OCI-LY1 (cell line): ENCODE measurements around the gene LCN12.

Experiments
- H2AFZ ChIP-seq: fragments of 200-600 bp; sonication (generic), shearing (Covaris generic); 2 replicates; pipeline ENCODE4 v1.6.0; 2014; ENCODE audit warnings: antibody characterized with exemption, mild to moderate bottlenecking, low read length
- H3F3A ChIP-seq: fragments of 200-600 bp; sonication (generic), shearing (Covaris generic); 2 replicates; pipeline ENCODE4 v1.6.0; 2014; ENCODE audit warnings: mild to moderate bottlenecking, antibody characterized with exemption, low read length, moderate library complexity; ENCODE audit not compliant: insufficient read depth
- H3K27ac ChIP-seq: fragments of 200-600 bp; sonication (generic); 2 replicates; pipeline ENCODE4 v1.5.1; 2014; ENCODE audit warnings: low read length, mixed run types, mild to moderate bottlenecking, low read depth; ENCODE audit not compliant: poor library complexity, severe bottlenecking
- H3K27me3 ChIP-seq: fragments of 200-600 bp; sonication (generic); 2 replicates; pipeline ENCODE4 v1.6.0; 2014; ENCODE audit warnings: antibody characterized with exemption, mild to moderate bottlenecking, low read length, moderate library complexity; ENCODE audit not compliant: insufficient read depth
- H3K36me3 ChIP-seq: fragments of 200-600 bp; sonication (generic); 2 replicates; pipeline ENCODE4 v1.6.1; 2014; ENCODE audit warnings: mild to moderate bottlenecking, antibody characterized with exemption, low read length, moderate library complexity, mixed read lengths; ENCODE audit not compliant: insufficient read depth
- H3K4me1 ChIP-seq: fragments of 200-600 bp; sonication (generic); 2 replicates; pipeline ENCODE4 v1.5.1; 2014; ENCODE audit warnings: mild to moderate bottlenecking, low read length, moderate library complexity; ENCODE audit not compliant: insufficient read depth, severe bottlenecking
- H3K4me2 ChIP-seq: fragments of 200-600 bp; sonication (generic), shearing (Covaris generic); 2 replicates; pipeline ENCODE4 v1.6.1; 2014; ENCODE audit warnings: low read length
- H3K4me3 ChIP-seq: fragments of 200-600 bp; sonication (generic); 2 replicates; pipeline ENCODE4 v1.5.1; 2014; ENCODE audit warnings: low read length, low read depth, mild to moderate bottlenecking, mixed read lengths; ENCODE audit not compliant: poor library complexity, severe bottlenecking
- H3K79me2 ChIP-seq: fragments of 200-600 bp; shearing (Covaris generic); 2 replicates; pipeline ENCODE4 v1.6.1; 2016; ENCODE audit warnings: mixed run types, low read length, mixed read lengths; ENCODE audit not compliant: insufficient read depth
- H3K9ac ChIP-seq: fragments of 200-600 bp; sonication (generic), shearing (Covaris generic); 2 replicates; pipeline ENCODE4 v1.6.1; 2014; ENCODE audit warnings: mild to moderate bottlenecking, low read length, mixed read lengths
- H3K9me2 ChIP-seq: fragments of 200-600 bp; sonication (generic), shearing (Covaris generic); 2 replicates; pipeline ENCODE4 v1.6.1; 2014; ENCODE audit warnings: low read depth, mild to moderate bottlenecking, low read length, mixed read lengths
- H3K9me3 ChIP-seq: fragments of 200-600 bp; shearing (Covaris generic); 2 replicates; pipeline ENCODE4 v1.6.1; 2014; ENCODE audit warnings: low read length, mixed read lengths
- H4K20me1 ChIP-seq: fragments of 200-600 bp; sonication (generic), shearing (Covaris generic); 2 replicates; pipeline ENCODE4 v1.6.0; 2016; ENCODE audit warnings: mild to moderate bottlenecking, low read length; ENCODE audit not compliant: insufficient read depth
- EZH2 ChIP-seq: fragments of 200-600 bp; sonication (generic), shearing (Covaris generic); IDR thresholded peaks from 2 replicates; pipeline ENCODE4 v1.8.0; 2017; ENCODE audit warnings: borderline replicate concordance, mixed run types, mild to moderate bottlenecking, antibody characterized with exemption, low read length, moderate library complexity, mixed read lengths
- TF ChIP-seq, protein P1 (sequence below): fragments of 200-600 bp; sonication (generic), shearing (Covaris generic); IDR thresholded peaks from 2 replicates; pipeline ENCODE4 v1.5.1; 2017; ENCODE audit warnings: mild to moderate bottlenecking, antibody characterized with exemption, low read length, moderate library complexity, mixed read lengths

The LCN12 gene

DNA sequence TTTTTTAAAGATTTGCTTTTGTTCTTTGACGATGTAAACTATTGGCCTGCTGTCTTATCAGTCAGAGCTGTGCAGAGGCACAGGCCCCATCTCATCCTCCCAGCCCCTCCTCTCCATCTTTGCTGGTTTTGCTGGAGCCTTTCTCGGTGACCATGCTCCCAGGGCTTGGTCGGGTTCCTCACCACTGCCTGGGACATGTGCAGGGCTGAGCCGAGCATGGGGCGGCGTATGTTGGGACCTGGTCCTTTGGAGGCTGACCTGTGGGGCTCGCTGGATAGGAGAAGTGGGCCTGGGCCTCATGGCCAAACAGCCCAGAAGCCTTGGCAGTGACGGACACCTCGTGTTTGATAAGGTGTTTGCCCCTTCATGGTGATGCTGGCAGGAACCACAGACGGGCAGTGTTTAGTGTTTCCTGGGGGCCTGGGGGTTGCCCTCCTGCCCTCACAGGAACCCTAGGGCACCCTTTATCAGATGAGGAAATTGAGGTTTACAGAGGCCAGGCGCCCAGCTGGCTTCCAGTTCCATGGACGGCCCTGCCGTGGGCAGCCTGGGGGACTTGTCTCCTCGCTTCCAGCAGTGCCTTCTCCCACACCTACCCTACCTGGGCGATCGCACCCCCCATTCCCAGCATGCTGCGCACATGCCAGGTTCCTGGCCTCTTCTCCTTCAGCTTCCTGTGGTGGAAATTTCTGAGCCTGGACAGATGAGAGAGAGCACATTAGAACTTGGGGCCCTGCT lies 38.2 kb upstream of the LCN12 start:
- no peak overlapping the region for H3K9ac ChIP-seq
- H2AFZ ChIP-seq, result no peak overlapping the region
- peaks cover 62% of the 10 kb centered on the region for H3K36me3 ChIP-seq
- no peaks in the 10 kb centered on the region for H3K79me2 ChIP-seq
- no peak overlapping the region for H3K4me3 ChIP-seq
- no peaks in the 10 kb centered on the region for H3K9me2 ChIP-seq
- no peaks in the 10 kb centered on the region for H3F3A ChIP-seq
- no peaks in the 10 kb centered on the region for H3K27me3 ChIP-seq
- no peak overlapping the region for H3K4me2 ChIP-seq
- H3K9me3 ChIP-seq, result no peaks in the 10 kb centered on the region
- TF ChIP-seq, protein P1, sequence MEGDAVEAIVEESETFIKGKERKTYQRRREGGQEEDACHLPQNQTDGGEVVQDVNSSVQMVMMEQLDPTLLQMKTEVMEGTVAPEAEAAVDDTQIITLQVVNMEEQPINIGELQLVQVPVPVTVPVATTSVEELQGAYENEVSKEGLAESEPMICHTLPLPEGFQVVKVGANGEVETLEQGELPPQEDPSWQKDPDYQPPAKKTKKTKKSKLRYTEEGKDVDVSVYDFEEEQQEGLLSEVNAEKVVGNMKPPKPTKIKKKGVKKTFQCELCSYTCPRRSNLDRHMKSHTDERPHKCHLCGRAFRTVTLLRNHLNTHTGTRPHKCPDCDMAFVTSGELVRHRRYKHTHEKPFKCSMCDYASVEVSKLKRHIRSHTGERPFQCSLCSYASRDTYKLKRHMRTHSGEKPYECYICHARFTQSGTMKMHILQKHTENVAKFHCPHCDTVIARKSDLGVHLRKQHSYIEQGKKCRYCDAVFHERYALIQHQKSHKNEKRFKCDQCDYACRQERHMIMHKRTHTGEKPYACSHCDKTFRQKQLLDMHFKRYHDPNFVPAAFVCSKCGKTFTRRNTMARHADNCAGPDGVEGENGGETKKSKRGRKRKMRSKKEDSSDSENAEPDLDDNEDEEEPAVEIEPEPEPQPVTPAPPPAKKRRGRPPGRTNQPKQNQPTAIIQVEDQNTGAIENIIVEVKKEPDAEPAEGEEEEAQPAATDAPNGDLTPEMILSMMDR, result no peak
- TF ChIP-seq EZH2, result no peak
- no peaks in the 10 kb centered on the region for H4K20me1 ChIP-seq
- H3K4me1 ChIP-seq, result no peaks in the 10 kb centered on the region
- no peak overlapping the region for H3K27ac ChIP-seq

DNA sequence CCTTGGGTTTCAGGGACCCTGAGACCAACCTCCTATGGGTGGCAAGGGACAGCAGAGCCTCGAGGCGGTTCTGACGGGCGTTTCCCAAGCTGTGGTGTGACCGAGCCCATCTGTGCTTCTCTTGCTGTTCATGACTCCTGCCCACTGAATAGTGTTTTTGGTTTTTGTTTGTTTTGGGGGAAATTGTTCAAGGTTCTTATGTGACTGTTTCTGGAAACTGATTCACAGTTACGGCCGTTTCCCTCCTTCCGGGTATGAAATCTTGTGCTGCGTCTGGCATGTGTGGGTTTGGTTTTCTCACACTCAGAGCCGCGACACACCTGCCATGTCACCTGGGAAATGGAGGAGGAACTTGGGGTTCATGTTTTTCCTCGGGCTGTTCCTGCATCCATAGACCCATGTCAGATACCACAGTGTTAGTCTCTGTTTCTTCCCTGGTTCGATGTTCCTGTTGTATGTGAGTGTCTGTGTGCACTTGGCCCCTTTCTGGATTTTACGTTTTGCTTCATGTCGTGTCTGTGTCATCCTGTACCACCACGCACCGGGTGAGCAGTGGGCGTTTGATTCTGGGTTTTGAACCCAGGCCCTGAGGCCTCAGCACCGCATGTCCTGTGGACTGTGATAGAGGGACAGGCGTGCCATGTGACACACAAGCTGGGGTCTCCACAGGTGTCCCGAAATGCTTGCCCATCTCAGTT lies 36.3 kb upstream of the LCN12 start:
- H3K9ac ChIP-seq, result no peak overlapping the region
- no peak for TF ChIP-seq EZH2
- TF ChIP-seq, protein P1, result no peak
- no peak overlapping the region for H3K4me3 ChIP-seq
- peaks cover 59% of the 10 kb centered on the region for H3K36me3 ChIP-seq
- H3K27me3 ChIP-seq, result no peaks in the 10 kb centered on the region
- no peaks in the 10 kb centered on the region for H3K79me2 ChIP-seq
- H3K27ac ChIP-seq, result no peak overlapping the region
- no peaks in the 10 kb centered on the region for H3K9me3 ChIP-seq
- no peaks in the 10 kb centered on the region for H3K9me2 ChIP-seq
- no peaks in the 10 kb centered on the region for H4K20me1 ChIP-seq
- no peaks in the 10 kb centered on the region for H3F3A ChIP-seq
- H3K4me2 ChIP-seq, result no peak overlapping the region
- H2AFZ ChIP-seq, result no peak overlapping the region
- no peaks in the 10 kb centered on the region for H3K4me1 ChIP-seq

DNA sequence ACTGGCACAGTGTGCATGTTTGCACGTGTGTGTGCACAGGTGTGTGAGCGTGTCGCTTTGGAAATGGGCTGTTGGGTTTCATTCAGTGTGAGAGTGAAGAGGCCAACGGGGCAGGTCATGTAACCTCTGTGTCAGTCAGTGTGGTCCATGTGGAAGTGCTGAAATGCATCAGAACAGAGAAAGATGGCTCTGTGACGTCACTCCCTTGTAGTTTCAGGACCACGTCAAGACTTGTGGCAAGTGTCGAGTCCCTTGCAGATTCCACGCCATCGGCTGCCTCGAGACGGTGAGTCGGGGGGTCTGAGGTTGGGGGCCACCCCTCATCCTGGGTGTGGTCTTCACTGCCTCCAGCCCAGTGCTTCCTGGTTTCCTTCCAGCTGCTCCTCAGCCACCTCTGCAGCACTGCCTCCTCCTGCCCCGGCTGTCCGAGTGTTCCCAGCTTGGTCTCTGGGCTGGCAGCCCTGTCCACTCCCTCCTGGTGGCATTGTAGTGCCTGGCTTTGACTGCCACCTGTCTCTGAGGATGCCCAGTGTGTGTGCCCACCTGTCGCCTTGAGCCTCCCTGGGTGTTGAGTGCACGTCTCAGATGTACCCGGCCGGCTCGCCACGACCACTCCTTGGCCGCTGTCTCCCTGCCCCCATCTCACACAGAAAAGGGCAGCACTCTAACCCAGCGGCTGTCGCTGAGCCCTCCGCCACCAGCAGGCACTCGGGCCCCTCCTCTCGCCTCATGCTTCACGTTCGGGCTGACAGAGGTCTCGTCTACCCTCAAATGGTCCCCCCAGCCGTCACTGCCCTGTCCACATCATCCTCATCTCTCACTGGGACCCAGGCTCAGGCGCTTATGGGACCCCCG lies 35.5 kb upstream of the LCN12 start:
- Histone ChIP-seq H3K27ac (no peak overlapping the region), H3F3A (no peaks in the 10 kb centered on the region), H3K4me3 (no peak overlapping the region), H3K36me3 (peaks cover 64% of the 10 kb centered on the region), H3K79me2 (no peaks in the 10 kb centered on the region), H3K4me1 (no peaks in the 10 kb centered on the region), H3K27me3 (no peaks in the 10 kb centered on the region), H3K9ac (no peak overlapping the region), H3K4me2 (no peak overlapping the region), H3K9me2 (no peaks in the 10 kb centered on the region), H4K20me1 (no peaks in the 10 kb centered on the region), H2AFZ (no peak overlapping the region), H3K9me3 (no peaks in the 10 kb centered on the region)
- TF ChIP-seq, protein P1, result no peak
- no peak for TF ChIP-seq EZH2
